Epithelial cell of proximal tubule (primary cell): ENCODE measurements around the gene KDF1. TPM values are rescaled to one million over a fixed set of nuclear protein-coding genes. Genes with fewer than 3 reads are reported as not detected.
"Not testable (repeated sequence)": the region's sequence is repeated elsewhere in the genome, so short reads cannot be mapped to it uniquely, and the experiment has no call there.

Experiments
- DNase-seq: peaks from one replicate; pipeline ENCODE4 v3.0.0-alpha.2; 2011; ENCODE audit warnings: low read depth
- H3K4me3 ChIP-seq: 2 replicates; pipeline ENCODE4 v1.5.1; 2011; ENCODE audit warnings: low read depth, mild to moderate bottlenecking, low read length
- CTCF ChIP-seq: conservative IDR thresholded peaks from 2 replicates; pipeline ENCODE4 v1.5.1; 2012; ENCODE audit warnings: low read depth, mild to moderate bottlenecking, low read length
- total RNA-seq: library from RNA; depleted of rRNA; stranded (reverse); fragments of >200 nt; gene quantifications from 2 replicates; pipeline ENCODE4 v1.2.3, GENCODE V29; 2015

KDF1 gene
- total RNA-seq, 1 donor from 2014 or later: 10.0 TPM

- DNase-seq: no peak
- no peak for TF ChIP-seq CTCF
- peak overlapping the region; percentile 17 for H3K4me3 ChIP-seq
Observed at GRCh38 chr1:26991310-26992116, 31.2 kb upstream of the KDF1 start.

- DNase-seq, H3K4me3 ChIP-seq: not testable (repeated sequence)
Observed at GRCh38 chr1:26989403-26990109, 29.3 kb upstream of the KDF1 start.

GRCh38 chr1:26986658-26987057 lies 26.4 kb upstream of the KDF1 start:
- no peak for TF ChIP-seq CTCF
- no peak for DNase-seq
- no peak overlapping the region for H3K4me3 ChIP-seq

GRCh38 chr1:26984291-26984690 lies 24.0 kb upstream of the KDF1 start:
- no peak for DNase-seq
- no peak for TF ChIP-seq CTCF
- H3K4me3 ChIP-seq: no peak overlapping the region

GRCh38 chr1:26983863-26984262 lies 23.6 kb upstream of the KDF1 start:
- DNase-seq: no peak
- no peak overlapping the region for H3K4me3 ChIP-seq
- no peak for TF ChIP-seq CTCF

GRCh38 chr1:26981146-26981846 lies 21.0 kb upstream of the KDF1 start:
- DNase-seq: no peak
- TF ChIP-seq CTCF: no peak
- no peak overlapping the region for H3K4me3 ChIP-seq

GRCh38 chr1:26978901-26979300 lies 18.6 kb upstream of the KDF1 start:
- no peak for TF ChIP-seq CTCF
- no peak overlapping the region for H3K4me3 ChIP-seq
- no peak for DNase-seq
